ENCODE results near the gene CRIP2.
A peak's percentile ranks its signal among the peaks of the same experiment; 100 is the strongest.

Gene CRIP2

DNA sequence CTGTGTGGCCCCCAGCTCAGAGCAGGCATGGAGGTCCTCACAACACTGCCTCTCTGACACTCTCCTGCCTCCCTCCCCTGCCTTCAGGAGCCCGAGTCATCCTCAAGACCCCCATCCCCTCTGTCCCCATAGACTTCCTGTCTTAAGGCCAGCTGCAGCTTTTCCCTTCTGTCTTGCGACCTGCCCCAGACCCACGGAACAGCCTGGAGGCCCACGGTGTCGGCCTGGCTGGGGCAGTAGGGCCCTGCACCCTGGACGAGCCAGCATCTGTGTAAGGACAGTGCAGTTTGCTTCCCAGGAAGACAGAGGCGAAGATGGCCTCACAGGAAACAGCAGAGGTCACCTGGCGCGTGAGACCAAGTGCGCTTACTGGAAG, 26.1 kb downstream of the CRIP2 start:
- no peak for DNase-seq

DNA sequence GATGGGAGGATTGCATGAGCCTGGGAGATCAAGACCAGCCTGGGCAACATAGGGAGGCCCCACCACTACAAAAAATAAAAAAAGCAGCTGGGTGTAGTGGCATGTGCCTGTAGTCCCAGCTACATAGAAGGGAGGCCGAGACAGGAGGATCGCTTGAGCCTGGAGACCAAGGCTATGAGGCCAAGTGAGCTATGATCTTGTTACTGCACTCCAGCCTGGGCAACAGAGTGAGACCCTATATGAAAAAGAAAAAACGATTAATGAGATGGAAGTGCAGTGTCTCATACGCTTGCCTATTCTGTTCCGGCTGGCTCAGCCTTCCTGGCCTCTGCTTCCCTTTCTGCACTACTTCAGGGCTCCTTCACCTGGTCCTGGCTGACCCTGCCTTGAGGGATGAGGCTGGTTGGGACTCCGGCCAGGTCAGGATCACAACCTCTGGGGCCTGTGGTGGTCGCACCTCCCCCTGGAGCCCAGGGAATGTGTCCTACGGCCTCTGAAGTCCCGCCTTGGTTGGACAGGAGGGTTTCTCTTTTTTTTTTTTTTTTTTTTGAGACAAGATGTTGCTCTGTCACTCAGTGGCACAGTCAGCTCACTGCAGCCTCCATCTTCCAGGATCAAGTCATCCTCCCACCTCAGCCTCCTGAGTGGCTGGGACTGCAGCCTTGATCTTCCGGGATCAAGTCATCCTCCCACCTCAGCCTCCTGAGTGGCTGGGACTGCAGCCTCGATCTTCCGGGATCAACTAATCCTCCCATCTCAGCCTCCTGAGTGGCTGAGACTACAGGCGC, 27.1 kb downstream of the CRIP2 start:
- DNase-seq = no peak

DNA sequence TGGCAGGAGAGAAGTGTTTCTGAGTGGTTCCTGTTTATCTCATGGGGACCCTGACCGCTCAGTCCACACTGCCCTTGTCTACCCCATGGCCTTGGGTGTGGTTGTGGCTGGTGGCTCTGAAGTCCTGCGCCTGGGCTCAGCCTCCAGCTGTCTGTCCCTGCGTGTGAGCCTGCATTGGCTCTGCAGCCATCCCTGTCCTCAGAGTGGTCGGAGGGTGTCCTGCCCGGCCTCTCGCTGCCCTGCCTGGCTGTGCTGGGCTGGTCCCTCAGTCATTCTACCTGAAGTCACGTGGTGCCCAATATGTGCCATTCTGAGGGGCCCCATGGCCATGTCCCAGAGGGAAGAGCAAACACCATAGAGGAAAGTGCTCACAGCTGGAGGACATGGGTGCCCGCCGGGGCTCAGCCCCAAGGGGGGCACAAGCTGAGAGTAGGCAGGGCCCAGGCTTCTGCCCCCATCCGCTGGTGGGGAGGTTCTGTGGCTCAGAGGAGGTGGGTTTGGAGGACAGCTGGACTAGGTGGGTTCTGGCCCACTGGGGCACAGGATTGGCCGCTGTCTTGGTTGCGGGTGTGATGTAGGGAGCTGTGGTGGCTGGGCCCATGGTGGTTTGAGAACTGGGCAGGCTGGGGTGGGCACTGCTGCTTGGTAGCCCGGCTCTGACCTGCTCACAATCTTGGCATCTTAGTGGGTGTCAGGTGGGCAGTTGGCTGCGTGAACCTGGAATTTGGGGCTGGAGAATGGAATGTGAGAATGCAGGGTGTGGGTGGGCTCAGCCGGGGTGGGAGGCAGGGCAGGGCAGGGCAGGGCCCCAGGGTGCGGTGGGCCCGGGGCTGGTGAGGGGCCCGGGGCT, 28.1 kb downstream of the CRIP2 start:
- no peak for DNase-seq

DNA sequence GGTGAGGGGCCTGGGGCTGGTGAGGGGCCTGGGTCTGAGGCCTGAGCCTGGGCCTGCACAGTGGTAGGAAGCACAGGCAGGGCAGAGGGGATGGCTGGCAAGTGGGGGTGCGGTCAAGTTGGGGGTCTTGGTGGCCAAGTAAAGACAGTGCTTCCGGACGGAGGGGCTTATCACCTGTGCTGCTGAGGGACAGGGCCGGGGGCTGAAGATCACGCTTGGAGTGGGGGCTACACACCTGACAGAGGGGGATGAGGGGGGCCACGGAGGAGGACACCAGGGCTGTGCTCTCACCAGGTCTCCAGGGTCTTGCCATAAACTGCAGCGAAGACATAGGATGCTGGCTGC, 28.6 kb downstream of the CRIP2 start:
- DNase-seq = no peak

DNA sequence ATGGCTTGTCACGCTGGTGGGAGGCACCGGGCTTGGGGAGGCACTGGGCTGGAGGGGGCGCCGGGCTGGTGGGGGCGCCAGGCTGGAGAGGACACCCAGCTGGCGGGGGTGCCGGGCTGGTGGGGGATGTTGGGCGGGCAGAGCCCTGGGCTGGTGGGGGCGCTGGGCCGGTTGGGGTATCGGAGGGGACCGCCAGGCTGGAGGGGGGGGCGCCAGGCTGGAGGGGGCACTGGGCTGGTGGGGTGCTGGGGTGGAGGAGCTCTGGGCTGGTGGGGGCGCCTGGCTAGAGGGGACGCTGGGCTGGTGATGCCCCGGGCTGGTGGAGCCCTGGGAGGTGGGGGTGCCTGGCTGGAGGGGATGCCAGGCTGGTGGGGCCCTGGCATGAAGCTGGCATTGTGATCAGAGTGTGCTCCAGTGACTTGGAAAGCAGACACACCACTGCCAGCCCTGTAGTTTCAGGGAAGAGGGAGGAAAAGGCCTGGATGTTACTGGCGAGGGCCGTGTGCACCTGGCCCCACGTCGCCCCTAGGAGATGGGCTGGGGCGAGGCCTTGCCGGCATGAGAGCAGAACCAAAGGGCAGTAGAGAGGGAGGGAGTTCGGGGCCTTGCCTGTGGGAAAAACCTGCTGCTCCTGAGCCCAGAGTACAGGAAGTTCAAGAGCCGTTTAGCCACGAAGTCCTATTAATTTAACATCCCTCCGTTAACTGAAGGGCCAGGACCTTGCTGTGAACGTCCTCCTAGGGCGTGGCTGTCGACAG, 29.5 kb downstream of the CRIP2 start:
- DNase-seq = no peak

DNA sequence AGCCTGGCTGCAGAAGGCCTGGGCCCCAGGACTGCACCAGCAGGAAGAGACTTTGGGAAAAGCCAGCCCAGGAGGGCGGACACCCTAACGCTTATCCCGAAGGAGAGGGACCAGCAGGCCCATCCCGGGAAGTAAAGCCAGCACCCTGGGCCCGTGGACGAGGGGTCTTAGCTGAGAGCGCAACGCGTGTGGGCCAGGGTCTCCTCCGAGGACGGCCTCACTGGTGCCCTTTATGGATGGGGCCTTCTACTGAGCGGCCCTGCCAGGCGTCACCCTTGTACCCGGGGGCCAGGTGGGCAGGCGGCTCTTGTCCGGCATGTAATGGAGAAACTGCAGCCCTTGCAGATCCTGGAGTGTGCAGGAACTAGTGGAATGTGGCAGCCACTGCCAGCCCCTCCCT, 30.5 kb downstream of the CRIP2 start:
- DNase-seq = no peak

DNA sequence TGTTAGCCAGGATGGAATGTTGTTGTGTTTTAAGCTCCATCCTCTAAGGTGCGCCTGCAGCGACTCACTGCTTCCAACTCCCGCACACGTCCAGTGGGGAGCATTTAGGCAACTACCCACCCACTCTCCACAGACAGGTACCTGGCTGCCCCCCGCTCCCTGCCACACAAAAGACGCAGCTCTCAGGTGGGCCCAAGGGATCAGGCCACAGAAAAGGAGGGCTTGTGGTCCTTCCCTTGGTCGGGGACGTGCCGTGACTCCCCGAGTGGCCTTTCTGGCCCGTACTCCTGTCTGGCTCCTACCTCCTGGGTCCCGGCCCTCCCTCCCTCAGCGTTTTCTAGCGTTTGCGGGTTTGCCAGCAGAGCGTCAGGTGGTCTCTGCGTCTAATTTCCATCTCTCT, 32.6 kb downstream of the CRIP2 start:
- DNase-seq = no peak

DNA sequence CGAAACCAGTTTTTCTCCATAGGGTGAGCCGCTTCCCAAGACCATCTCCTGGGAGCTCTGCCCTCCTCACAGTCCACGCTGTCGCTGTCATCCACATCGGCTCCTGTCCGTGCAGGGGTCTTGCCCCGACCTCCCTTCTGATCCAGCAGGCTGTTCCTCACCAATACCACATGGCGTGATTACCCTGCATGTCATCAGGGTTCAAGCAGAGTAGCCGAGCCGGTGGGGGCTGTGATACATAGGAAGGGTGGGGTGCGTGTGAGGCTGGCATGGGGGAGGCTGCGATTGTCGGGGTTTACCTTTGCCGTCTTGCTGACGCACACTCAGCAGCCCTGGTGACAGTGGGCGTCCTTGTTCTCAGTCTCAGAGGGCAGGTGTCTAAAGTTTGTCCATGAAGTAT, 33.4 kb downstream of the CRIP2 start:
- DNase-seq = no peak

DNA sequence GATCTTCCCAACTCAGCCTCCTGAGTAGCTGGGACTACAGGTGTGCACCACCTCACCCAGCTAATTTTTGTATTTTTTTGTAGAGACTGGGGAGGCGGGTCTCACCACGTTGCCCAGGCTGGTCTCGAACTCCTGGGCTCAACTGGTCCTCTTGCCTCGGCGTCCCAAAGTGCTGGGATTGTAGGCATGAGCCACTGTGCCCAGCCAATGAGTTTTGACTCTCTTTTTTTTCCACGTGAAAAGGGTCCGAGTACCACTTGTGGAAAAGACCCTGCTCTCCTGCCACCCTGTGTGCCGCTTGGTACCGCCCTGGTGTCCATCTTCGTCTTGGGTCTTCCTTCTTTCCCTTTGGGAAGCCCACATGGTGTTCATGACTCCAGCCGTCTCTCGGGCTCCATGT, 34.0 kb downstream of the CRIP2 start:
- DNase-seq = no peak

DNA sequence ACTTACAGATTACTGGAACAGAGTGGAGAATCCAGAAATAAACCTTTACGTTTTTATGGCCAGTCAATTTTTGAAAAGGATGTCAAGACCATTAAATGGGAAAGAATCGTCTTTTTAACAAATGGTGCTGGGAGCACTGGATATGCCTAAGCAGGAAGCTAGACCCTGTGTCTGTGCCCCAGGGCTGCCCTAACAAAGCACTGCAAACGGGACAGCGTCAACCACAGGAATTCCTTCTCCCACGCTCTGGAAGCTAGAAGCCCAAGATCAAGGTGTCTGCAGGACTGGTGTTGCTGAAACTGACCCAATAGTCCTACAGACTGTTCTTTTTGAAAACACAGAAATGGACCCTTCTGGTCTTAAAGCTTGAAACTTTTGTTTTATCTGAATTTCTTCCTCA, 42.5 kb downstream of the CRIP2 start:
- no peak for DNase-seq

DNA sequence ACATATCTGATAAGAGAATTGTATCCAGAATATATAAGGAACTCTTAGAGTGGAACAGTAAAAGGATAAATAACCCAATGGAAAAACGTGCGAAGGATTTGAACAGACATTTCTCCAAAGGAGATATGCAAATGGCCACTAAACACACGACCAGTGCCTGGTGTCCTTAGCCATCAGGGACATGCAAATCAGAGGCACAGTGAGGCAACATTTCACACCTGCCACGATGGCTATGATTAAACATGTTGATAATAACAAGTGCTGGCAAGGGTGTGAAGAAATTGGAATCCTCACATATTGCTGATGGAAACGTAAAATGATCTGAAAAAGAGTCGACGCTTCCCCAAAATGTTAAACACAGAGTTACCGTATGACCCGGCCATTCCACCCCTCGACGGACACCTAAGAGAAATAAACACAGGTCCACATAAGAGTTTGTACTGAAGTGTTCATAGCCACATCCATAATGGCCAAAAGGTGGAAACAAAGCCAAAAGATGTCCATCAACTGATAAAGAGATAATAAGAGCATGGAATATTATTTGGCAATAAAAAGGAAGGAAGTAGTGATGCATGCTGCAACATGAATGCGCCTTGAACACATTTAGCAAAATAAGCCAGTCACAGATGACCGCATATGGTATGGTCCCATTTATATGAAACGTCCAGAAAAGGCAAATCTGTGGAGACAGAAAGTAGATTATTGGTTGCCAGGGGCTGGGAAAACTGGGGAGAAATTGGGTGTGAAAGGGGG, 45.5 kb downstream of the CRIP2 start:
- DNase-seq = no peak

DNA sequence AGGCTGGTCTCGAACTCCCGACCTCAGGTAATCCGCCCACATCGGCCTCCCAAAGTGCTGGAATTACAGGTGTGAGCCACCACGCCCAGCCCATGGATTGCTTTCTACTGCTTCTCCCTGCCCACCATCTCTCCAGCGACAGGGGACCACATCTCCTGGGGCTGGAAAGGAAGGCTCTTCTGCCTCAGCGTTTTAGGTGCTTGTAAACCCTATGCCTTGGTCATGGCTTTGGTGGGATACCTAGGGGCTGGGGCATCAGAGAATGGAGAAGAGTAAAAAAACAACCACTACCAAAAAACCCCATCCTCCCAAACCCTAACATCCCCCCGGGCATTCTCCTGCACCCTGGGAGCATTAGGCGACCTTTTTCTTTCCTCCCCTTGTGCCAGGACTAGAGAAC, 50.7 kb downstream of the CRIP2 start:
- no peak for DNase-seq

DNA sequence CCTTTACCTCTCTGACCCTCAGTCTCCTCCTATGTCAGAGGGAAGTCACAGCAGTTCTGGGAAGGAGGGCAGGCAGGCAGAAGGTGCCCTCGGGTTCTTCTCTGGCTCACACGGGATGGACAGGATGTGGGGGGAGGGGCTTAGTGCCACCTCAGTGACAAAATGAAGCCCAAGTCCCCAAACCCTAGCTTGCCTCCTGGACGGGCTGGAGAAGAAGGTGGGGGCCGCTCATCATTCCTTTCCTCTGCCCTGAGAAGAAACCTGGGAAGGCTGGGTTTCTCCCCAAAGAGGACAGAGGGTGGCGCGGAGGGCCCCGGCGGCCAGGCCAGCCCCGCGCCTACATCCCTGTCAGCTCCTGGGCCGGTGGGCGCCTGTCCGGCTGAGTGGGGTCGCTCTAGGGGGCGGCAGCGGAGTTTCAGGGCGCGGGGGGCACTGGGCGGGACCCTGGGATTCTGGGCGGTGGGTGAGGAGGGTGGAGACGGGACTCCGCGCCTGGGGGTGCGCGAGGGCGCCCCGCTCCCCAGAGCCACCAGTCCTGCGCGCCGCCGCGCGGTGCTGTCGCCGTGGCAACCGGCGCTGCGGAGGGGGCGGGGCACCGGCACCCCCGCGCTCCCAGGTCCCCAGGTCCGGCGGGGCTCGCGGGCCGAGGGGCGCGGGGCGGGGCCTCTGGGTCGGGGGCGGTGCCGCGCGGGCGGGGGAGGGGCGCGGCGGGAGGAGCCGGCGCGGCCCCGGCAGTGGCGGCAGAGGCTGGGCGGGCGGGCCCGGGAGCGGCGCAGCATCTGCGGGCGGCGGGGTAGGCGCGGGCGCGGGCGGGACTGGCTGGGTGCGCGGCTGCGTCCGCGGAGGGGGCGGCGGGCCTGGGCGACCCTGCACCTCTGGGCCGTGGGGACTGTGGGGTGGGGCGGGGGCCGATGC, 51.5 kb downstream of the CRIP2 start, which contains the start of gene TMEM121:
TMEM121 (plus strand) TSS at position 723 of the 915 bp plus-strand sequence. CDS start 2,252 bp downstream, outside the sequence.
- DNase-seq = peak in 1 of 2 experiments; percentile 27

DNA sequence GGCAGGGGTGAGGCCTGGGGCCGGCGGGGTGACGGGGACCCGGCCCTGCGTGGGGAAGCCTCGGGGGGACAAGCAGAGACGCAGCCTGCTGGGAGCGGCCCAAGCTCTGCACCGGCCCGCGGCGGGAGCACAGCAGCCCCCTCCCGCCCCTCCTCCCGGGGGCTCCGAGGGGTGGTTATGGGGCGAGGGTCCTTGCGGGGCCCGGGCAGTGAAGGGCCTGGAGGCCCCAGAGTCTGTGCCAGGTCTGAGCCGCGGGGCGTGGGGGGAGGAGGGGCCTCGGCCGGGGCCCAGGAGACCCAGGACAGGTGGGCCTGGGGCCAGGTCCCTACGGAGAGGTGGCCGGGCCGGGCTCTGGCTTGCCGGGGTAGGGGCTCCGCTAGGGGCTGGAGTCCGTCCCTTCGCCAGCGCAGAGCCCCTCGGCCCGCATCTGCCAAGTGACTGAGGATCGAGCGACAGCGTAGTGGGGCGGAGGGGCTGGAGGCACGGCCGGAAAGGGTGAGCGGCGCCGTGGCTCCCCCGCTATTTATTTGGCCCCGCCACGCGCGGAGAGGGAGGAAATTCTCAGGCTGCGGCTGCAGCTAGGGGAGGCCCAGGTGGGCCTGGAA, 52.3 kb downstream of the CRIP2 start:
- DNase-seq = no peak

DNA sequence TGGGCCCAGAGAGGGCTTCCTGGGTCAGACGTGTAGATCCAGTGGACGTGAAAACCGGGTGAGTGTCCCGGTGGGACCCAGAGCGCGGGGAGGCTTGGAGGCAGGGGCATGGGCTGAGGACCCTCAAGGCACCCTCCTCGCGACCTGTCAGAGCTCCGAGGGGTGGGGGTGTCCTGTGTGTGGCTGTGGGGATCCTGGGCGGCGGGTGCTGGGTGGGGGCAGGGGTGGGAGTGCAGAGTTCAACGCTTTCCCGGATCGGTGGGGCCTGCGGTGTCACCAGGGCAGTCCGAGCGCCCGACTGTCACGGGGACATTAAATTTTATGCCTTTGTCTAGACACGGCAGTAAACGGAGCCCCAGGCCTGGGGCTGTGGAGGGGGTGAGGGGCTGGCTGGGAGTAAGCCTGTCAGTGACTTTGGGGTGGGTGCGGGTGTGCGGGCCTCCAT, 52.8 kb downstream of the CRIP2 start:
- DNase-seq = no peak

DNA sequence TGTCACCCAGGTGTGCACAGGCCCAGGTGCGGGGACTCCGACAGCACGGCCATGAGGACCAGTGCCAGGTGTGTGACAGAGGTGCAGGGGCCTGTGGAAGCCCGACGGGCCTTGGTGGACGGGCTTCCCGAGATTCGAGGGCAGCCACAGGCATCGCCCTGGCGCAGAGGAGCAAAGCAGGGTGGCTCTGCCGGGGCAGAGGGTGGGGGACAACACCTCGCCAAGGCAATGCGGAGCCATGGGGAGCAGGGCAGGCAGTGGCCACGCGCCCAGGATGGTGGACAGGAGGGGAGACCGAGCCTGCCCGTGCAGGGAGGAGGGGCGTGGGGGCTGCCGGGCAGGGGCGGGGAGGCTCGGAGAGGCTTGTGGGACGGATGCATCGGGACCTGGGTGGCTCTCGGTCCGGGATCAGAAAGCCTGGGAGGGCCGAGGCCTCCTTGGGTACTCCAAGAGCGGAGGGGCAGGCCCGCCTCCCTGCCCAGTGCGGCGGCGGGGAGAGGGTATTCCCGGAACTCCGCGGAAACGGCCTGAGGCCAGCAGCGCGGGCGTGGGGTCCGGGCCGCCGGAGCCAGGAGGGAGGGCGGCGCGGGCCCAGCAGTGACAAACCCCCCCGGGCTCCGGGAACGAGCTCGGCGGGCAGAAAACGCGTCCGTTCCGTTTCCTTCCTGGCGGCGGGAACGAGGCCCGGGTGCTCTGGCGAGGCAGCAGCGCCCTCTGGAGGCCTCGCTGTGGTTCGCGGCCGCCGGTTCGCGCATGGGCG, 53.4 kb downstream of the CRIP2 start:
- DNase-seq = peak; percentile 25 to 68

DNA sequence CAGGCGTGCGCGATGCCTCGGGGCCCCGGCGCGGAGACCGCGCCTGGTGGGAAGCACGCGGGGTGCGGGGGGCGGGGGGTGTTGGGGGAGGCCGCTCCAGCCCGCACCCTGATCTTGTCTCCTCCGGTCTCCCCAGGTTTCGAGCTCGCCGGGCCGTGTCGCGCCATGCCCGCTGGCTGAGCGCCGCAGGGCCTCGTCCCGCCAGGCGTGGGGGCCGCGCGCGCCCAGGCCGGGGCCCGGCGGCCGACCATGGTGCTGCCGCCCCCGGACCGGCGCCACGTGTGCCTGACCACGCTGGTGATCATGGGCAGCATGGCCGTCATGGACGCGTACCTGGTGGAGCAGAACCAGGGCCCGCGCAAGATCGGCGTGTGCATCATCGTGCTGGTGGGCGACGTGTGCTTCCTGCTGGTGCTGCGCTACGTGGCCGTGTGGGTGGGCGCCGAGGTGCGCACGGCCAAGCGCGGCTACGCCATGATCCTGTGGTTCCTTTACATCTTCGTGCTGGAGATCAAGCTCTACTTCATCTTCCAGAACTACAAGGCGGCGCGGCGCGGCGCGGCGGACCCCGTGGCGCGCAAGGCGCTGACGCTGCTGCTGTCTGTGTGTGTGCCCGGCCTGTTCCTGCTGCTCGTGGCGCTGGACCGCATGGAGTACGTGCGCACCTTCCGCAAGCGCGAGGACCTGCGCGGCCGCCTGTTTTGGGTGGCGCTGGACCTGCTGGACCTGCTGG, 54.1 kb downstream of the CRIP2 start:
- no peak for DNase-seq

DNA sequence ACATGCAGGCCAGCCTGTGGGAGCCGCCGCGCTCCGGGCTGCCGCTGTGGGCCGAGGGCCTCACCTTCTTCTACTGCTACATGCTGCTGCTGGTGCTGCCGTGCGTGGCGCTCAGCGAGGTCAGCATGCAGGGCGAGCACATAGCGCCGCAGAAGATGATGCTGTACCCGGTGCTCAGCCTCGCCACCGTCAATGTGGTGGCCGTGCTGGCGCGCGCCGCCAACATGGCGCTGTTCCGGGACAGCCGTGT, 54.6 kb downstream of the CRIP2 start:
- no peak for DNase-seq

Measured in NCI-H1930 (cell line).